ENCODE data around the gene CDY1.
"Not testable (repeated sequence)": the region's sequence is repeated elsewhere in the genome, so short reads cannot be mapped to it uniquely, and the experiment has no call there.

The CDY1 gene

DNA sequence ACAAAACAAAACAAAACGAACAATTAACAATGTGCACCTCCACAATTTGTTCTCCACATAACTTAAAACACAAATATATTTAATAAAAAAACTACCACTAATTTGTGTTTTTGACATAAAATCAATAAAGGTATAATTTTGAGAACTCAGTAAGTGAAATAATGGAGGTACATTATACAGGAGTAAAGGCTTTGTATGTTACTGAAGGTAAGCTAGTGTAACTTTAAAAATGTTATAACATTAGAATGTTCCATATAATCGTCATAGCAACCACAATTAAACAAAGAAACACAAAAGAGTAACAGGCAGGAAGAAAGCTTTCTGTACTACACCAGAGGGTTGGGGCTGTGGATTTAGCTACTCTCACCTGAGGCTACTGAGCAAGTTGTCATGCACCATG, at the start of gene CDY1:
Gene CDY1, plus strand, starts transcription at position 301 of the 400 bp plus-strand sequence. CDS start 326 bp downstream, outside the sequence.
- DNase-seq (ENCODE audit: low read depth), result not testable (repeated sequence)

- not testable (repeated sequence) for DNase-seq (ENCODE audit: low read depth)
These were observed 28.6 kb upstream of the CDY1 start for GRCh38 chrY:25593336-25593735.

DNA sequence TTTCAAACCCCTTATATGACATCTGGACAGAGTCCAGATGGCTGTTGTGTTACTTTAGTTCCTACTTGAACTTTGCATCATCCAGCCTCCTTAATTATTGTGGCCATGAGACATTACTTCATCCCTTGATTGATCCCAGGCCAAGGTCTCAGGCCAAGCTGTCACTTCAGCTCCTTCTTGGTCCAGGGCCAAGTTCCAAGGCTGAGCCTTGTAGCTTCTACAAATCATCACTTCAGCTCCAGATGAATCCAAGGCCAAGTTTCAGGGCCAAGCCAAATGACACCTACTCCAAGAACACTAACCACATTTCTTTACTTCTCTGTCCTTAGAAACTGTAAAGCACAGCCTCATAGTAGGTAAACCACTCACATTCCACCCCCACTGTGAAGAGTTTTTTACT, 1.7 kb upstream of the CDY1 start:
- not testable (repeated sequence) for DNase-seq (ENCODE audit: low read depth)

GRCh38 chrY:25626524-25626923, 4.6 kb downstream of the CDY1 start:
- DNase-seq (ENCODE audit: low read depth), result not testable (repeated sequence)

GRCh38 chrY:25630383-25631112, 8.6 kb downstream of the CDY1 start:
- DNase-seq (ENCODE audit: low read depth), result not testable (repeated sequence)

DNA sequence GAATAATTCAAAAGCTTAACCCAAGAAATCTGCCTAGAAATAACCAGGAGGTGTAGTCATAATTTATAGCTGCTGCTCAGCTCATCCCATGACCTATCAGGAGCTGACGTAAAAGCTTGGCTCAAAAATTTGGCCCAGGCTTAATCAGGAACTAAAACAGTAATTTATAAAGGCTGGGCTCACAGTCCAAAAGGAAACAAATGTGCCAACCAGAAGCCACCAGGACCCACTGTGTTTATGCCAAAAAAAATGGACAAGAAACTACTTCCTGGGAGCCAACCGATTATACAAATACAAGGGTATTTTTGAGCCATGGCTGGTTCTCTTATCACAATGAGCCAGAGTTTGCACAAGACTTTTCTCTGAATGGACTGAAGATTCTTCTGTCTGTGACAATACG, 17.9 kb downstream of the CDY1 start:
- DNase-seq (ENCODE audit: low read depth), result not testable (repeated sequence)

DNA sequence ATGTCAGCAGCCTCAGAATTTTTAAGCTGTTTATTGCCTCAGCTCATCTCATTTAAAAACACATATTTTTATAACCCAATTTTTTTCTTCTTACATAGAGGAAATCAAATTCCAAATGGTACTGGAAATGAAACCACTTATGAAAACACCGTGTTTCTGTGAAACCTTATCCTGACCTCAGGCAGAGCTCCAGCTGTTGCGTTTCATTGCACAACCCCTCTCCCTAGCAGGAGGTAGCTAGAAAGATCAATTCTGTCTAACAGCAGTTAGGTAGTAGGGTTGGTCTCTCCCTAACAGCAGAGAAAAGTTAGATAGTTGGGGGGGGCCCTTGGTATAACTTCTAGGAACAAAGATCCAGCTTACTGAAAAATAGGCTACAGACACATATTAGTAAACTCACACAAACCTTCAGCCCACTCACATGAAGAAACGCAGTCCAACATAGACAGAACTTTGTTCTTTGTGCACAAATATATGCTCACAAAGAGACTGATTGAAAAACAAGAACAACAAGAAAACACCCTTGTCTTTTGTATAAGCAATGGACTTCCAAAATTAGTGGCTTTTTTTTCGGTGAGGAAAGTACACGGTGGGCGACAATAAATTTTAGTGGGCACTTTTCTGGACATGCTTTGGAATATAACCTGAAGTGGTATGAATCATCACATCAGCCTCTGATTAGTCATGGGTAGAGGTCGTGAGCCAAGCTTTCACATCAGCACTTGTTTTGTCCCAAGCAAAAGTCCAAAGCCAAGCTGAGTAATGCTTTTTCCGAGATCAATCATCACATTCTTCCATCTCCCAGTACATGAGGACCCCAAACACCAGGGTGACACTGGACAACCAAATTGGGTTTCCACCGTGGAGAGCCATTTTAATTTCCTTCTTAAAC, 21.4 kb downstream of the CDY1 start:
- DNase-seq (ENCODE audit: low read depth), result not testable (repeated sequence)
